ENCODE measurements around the gene SURF2.
"Not testable (repeated sequence)": the region's sequence is repeated elsewhere in the genome, so short reads cannot be mapped to it uniquely, and the experiment has no call there.

The SURF2 gene

DNA sequence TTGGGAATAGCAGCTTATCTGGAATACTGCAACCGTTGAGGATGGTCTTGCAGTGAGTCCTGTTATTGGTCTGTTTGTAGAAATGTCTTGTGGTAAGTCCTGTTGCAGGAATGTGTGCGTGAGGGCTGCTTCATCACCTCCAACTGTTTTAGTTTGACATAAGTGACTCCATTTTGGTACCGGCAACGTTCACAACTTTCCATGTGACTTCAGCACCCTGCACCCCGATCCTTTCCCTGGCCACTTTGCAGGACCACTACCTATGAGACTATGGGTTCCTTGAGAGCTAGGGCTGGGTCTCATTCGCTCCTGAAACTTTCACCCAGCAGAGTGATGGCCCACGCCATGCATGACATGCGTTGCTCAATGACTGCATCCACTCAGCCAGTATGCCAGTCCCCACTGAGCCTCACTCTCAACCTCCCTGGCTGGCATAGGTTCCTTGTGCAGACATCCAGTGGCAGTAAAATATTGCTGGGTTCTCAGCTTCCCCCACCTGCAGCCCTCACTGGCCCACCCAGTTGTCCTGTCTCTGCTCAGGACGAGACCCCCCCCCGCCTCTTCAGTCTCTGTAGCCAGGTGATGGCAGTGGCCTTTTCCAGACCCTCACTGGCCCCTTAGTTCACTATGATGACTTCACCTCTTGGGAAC, 28.4 kb upstream of the SURF2 start:
- TF ChIP-seq EZH2phosphoT487 (IDR thresholded peaks at IDR 0.05; ENCODE audit: borderline replicate concordance): no peak
- TF ChIP-seq, protein P1, sequence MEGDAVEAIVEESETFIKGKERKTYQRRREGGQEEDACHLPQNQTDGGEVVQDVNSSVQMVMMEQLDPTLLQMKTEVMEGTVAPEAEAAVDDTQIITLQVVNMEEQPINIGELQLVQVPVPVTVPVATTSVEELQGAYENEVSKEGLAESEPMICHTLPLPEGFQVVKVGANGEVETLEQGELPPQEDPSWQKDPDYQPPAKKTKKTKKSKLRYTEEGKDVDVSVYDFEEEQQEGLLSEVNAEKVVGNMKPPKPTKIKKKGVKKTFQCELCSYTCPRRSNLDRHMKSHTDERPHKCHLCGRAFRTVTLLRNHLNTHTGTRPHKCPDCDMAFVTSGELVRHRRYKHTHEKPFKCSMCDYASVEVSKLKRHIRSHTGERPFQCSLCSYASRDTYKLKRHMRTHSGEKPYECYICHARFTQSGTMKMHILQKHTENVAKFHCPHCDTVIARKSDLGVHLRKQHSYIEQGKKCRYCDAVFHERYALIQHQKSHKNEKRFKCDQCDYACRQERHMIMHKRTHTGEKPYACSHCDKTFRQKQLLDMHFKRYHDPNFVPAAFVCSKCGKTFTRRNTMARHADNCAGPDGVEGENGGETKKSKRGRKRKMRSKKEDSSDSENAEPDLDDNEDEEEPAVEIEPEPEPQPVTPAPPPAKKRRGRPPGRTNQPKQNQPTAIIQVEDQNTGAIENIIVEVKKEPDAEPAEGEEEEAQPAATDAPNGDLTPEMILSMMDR (conservative IDR thresholded peaks at IDR 0.05; ENCODE audit: low read length): no peak
- H3K79me2 ChIP-seq (ENCODE audit: insufficient read depth, low read length): peaks cover 9% of the 10 kb centered on the region; the same call in 1 of the 2 replicates
- H3K27me3 ChIP-seq (ENCODE audit: insufficient read depth, low read length, poor library complexity, severe bottlenecking): no peaks in the 10 kb centered on the region
- no peak overlapping the region for H2AFZ ChIP-seq (ENCODE audit: low read length)
- no peaks in the 10 kb centered on the region for H3K9me2 ChIP-seq (replicated peaks; ENCODE audit: low read depth, low read length)
- H3K9ac ChIP-seq (ENCODE audit: low read depth, low read length, poor library complexity, severe bottlenecking): no peak overlapping the region
- H3K9me3 ChIP-seq (ENCODE audit: insufficient read depth, low read depth, low read length): no peaks in the 10 kb centered on the region
- no peaks in the 10 kb centered on the region for H3F3A ChIP-seq (ENCODE audit: low read depth)
- H3K4me2 ChIP-seq (ENCODE audit: low read depth, low read length, poor library complexity, severe bottlenecking): no peak overlapping the region
- H3K4me3 ChIP-seq (ENCODE audit: low read length, poor library complexity, severe bottlenecking): no peak overlapping the region
- no peaks in the 10 kb centered on the region for H3K4me1 ChIP-seq (ENCODE audit: insufficient read depth, low read length, poor library complexity, severe bottlenecking)
- peaks cover 16% of the 10 kb centered on the region for H4K20me1 ChIP-seq (ENCODE audit: insufficient read depth, low read length, poor library complexity, severe bottlenecking)
- H3K36me3 ChIP-seq (ENCODE audit: insufficient read depth, low read length): peaks cover 33% of the 10 kb centered on the region; the same call in 1 of the 2 replicates

DNA sequence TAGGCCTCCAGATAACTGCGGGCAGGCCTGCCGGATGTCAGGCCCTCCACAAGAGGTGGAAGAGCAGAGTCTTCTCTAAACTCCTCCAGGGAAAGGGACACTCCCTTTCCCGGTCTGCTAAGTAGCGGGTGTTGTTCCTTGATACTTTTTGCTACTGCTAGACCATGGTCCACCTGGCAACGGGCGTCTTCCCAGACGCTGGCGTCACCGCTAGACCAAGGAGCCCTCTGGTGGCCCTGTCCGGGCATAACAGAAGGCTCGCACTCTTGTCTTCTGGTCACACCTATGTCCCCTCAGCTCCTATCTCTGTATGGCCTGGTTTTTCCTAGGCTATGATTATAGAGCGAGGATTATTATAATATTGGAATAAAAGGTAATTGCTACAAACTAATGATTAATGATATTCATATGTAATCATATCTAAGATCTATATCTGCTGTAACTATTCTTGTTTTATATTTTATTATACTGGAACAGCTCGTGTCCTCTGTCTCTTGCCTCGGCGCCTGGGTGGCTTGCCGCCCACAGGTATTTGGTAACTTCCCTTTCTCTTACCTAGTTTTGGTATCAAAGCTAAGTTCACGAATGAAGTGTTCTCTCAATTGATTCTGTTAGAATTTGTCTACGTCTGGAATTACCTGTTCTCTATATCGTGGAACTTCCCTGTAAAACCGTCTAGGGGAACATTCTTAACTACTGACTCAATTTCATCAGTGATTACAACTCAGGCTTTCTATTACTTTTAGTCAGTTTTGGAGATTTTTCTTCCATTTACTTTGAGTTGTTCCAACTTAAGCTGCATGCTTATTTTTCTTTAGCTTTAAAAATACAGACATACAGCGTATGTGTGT, 26.8 kb upstream of the SURF2 start:
- H2AFZ ChIP-seq (ENCODE audit: low read length); H3F3A ChIP-seq (ENCODE audit: low read depth); H3K9ac ChIP-seq (ENCODE audit: low read depth, low read length, poor library complexity, severe bottlenecking); H3K9me2 ChIP-seq (replicated peaks; ENCODE audit: low read depth, low read length); H3K27me3 ChIP-seq (ENCODE audit: insufficient read depth, low read length, poor library complexity, severe bottlenecking); H3K4me3 ChIP-seq (ENCODE audit: low read length, poor library complexity, severe bottlenecking); H3K9me3 ChIP-seq (ENCODE audit: insufficient read depth, low read depth, low read length); H3K4me2 ChIP-seq (ENCODE audit: low read depth, low read length, poor library complexity, severe bottlenecking): not testable (repeated sequence)
- TF ChIP-seq, protein P1 (conservative IDR thresholded peaks at IDR 0.05; ENCODE audit: low read length): peak; percentile 55
- H4K20me1 ChIP-seq (ENCODE audit: insufficient read depth, low read length, poor library complexity, severe bottlenecking): peaks cover 30% of the 10 kb centered on the region
- peaks cover 25% of the 10 kb centered on the region for H3K79me2 ChIP-seq (ENCODE audit: insufficient read depth, low read length)
- H3K4me1 ChIP-seq (ENCODE audit: insufficient read depth, low read length, poor library complexity, severe bottlenecking): peaks cover 15% of the 10 kb centered on the region
- H3K36me3 ChIP-seq (ENCODE audit: insufficient read depth, low read length): peaks cover 44% of the 10 kb centered on the region; the same call in 1 of the 2 replicates

DNA sequence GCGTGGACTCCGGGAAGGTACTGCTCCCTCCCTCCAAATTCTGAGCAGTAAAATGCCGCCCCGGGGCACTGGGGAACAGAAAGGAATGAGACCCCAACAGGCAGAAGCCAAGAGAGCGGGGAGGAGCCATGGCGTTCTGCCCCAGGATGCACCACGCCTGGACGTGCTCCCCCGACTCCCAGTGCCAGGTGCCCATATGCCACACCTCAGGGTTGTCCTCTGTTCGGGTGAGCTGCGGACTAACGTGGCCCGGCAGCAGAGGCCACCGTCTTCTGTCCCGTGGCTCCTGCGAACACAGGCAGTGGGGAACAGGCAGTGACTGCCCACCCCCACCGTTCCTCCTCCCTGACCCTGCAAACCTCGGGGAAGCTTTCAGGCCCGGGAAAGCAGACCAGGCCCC, 25.1 kb upstream of the SURF2 start:
- Histone ChIP-seq H3K4me2 (ENCODE audit: low read depth, low read length, poor library complexity, severe bottlenecking) (no peak overlapping the region), H4K20me1 (ENCODE audit: insufficient read depth, low read length, poor library complexity, severe bottlenecking) (peaks cover 40% of the 10 kb centered on the region), H3K36me3 (ENCODE audit: insufficient read depth, low read length) (peaks cover 44% of the 10 kb centered on the region; the same call in 1 of the 2 replicates), H3K4me3 (ENCODE audit: low read length, poor library complexity, severe bottlenecking) (no peak overlapping the region), H3K9me2 (replicated peaks; ENCODE audit: low read depth, low read length) (no peaks in the 10 kb centered on the region), H3K79me2 (ENCODE audit: insufficient read depth, low read length) (peaks cover 39% of the 10 kb centered on the region), H3K4me1 (ENCODE audit: insufficient read depth, low read length, poor library complexity, severe bottlenecking) (peaks cover 21% of the 10 kb centered on the region), H3K9me3 (ENCODE audit: insufficient read depth, low read depth, low read length) (no peaks in the 10 kb centered on the region), H3K9ac (ENCODE audit: low read depth, low read length, poor library complexity, severe bottlenecking) (no peak overlapping the region), H2AFZ (ENCODE audit: low read length) (no peak overlapping the region), H3K27me3 (ENCODE audit: insufficient read depth, low read length, poor library complexity, severe bottlenecking) (no peaks in the 10 kb centered on the region), H3F3A (ENCODE audit: low read depth) (no peaks in the 10 kb centered on the region)
- TF ChIP-seq EZH2phosphoT487 (IDR thresholded peaks at IDR 0.05; ENCODE audit: borderline replicate concordance): no peak
- TF ChIP-seq, protein P1 (conservative IDR thresholded peaks at IDR 0.05; ENCODE audit: low read length): no peak

Measured in Loucy (cell line).